VCaP (cell line): ENCODE results near the gene GPR84.

Experiments
- H3K27ac ChIP-seq: fragments of 450-650 bp; 2 replicates; pipeline ENCODE4 v1.5.1; 2017
- CTCF ChIP-seq: fragments of 450-650 bp; conservative IDR thresholded peaks from 2 replicates; pipeline ENCODE4 v1.5.1; 2017; ENCODE audit warnings: mild to moderate bottlenecking, moderate library complexity

The GPR84 gene

GRCh38 chr12:54324617-54325441 is 39.5 kb downstream of the GPR84 start, which contains the start of gene COPZ1:
Gene COPZ1, plus strand, starts transcription at chr12:54325131. Its CDS starts 33 bp downstream, at chr12:54325164.
- TF ChIP-seq CTCF, result peak; percentile 89

GRCh38 chr12:54321363-54321762 is 42.9 kb downstream of the GPR84 start:
- H3K27ac ChIP-seq, result no peak overlapping the region
- TF ChIP-seq CTCF, result no peak

More at GRCh38 chr12:54324617-54325441, 39.5 kb downstream of the GPR84 start, which contains the start of gene COPZ1:
- peak within 1 kb of the TSS; percentile 86 for H3K27ac ChIP-seq
